IgD-negative memory B cell (primary cell): ENCODE results near the gene GEN1. TPM values are rescaled to one million over a fixed set of nuclear protein-coding genes. Genes with fewer than 3 reads are reported as not detected.

Experiments
- H3K27ac Mint-ChIP-seq, 3 donors: one replicate each; pipeline ENCODE4 v1.8.0; 2020 to 2022; ENCODE audit warnings: mild to moderate bottlenecking in 3 of 3, mixed read lengths in 3 of 3, moderate library complexity in 1 of 3
- H3K27me3 Mint-ChIP-seq: one replicate; pipeline ENCODE4 v1.8.0; 2021; ENCODE audit warnings: mixed read lengths
- H3K36me3 Mint-ChIP-seq: one replicate; pipeline ENCODE4 v1.8.0; 2020; ENCODE audit warnings: mild to moderate bottlenecking, mixed read lengths
- H3K4me1 Mint-ChIP-seq, 3 donors: one replicate each; pipeline ENCODE4 v1.8.0; 2020 to 2022; ENCODE audit warnings: mixed read lengths in 3 of 3, mild to moderate bottlenecking in 1 of 3
- H3K4me3 Mint-ChIP-seq, 4 donors: one replicate each; pipeline ENCODE4 v1.8.0; 2020 to 2022; ENCODE audit warnings: mild to moderate bottlenecking in 4 of 4, mixed read lengths in 4 of 4, moderate library complexity in 3 of 4
- H3K9me3 Mint-ChIP-seq, 3 donors: one replicate each; pipeline ENCODE4 v1.8.0; 2020 to 2021; ENCODE audit warnings: mixed read lengths in 3 of 3, mild to moderate bottlenecking in 1 of 3
- polyA plus RNA-seq: library from polyadenylated mRNA; unstranded; fragments of 300-500 nt; fragmentation: Illumina TruSeq; gene quantifications from one replicate; pipeline ENCODE4 v1.2.3, GENCODE V29; 2021

The GEN1 gene
- polyA plus RNA-seq, 1 donor from 2014 or later = 3.2 TPM

DNA sequence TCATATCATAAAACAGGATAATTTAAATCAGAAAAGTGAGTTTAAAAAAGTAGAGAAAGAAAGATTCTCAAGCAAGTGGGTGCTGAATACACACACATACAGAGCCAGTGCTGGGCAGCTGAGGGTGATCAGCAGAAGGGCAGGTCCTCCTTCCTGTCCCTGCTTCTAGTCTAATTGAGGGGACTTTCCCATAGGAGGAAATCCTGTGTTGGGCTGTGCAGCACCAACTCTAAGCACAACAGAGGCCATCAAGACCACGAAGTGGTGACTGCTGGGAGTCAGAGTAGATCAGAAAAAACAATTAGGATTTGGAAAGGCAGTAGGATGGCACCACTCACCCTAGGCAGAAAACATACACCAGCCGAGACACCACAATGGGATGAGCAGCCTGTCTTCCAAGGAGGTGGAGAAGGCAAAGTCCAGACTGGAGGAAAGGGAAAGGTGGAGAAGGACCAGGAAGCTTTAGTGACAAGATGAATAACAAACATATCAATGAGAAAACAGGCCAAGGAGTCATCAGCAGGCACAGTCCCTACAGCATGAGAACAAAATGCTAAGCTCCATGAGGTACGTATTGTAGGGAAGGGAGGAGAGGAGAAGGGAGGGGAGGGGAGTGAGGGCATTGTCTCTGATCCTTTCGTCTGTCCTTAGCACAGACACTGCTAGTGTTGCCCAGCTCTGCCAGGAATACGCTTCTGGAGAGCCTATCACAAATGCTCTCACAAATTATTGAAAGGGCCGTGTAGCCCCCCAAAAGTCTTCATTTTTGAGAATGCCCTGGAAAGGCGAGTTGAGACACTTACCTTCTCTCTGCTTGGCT, 45.6 kb downstream of the GEN1 start:
- Mint-ChIP-seq H3K4me1 (peaks cover 23 to 28% (median 26%) of the 10 kb centered on the region in 3 donors), H3K4me3 (no peak overlapping the region), H3K27ac (no peak overlapping the region), H3K27me3 (no peaks in the 10 kb centered on the region), H3K9me3 (no peaks in the 10 kb centered on the region), H3K36me3 (peaks cover 1% of the 10 kb centered on the region)

DNA sequence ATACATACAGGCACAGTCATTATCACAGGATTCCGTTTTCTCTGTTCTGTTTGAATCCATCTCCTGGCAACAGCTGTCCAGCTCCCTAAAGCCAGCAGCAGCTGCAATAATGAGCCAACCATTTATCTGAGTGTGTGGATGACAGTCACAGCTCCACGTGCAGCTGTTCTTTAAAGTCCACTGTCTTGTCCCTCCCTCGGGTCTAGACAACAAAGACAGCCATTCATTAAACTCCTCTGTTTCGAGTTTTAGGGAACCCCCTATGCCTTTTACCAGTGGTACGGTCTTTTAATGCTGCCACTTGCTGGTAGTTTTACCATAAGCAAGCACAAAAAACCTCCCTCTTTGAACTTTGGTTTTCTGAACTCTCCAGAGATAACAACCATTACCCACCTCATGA, 46.3 kb downstream of the GEN1 start:
- peaks cover 1% of the 10 kb centered on the region for H3K36me3 Mint-ChIP-seq
- peaks cover 30 to 34% (median 32%) of the 10 kb centered on the region in 3 donors for H3K4me1 Mint-ChIP-seq
- H3K27me3 Mint-ChIP-seq = no peaks in the 10 kb centered on the region
- H3K27ac Mint-ChIP-seq = no peak overlapping the region
- no peak overlapping the region for H3K4me3 Mint-ChIP-seq
- no peaks in the 10 kb centered on the region for H3K9me3 Mint-ChIP-seq

DNA sequence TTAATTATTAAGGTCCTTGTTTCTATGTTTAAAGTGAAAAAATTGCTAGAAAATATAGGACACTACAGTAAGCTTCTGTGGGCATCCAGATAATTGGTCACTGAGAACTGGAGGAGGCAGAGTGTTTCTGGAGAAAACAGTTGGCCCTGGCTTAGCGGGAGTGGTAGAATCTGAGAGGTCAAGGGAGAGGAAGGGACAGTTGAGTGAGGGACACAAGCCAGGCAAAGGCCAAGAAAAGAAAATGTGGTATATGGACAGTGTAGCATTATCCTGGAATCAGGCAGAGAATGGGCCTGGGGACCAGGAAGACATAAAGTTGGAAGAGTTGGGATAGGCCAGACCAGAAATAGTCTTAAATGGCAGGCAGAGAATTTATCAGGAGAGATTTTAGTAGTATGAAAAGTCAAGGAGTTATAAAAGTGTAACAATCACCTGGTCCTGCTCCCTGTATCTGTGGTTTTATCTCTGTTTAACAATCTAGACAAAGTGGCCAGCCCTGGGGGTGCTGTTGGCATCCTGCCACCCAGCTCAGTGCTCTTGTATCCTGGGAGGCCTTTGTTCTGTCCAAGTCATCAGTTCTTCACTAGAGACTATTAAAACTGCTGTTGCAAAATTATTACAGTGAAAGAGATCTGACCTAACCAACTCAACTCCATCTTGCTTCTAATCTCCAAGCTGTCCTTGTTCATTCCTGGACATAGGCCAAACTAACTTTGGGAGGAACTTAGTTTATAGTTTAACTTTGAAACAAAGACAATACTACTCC, 46.9 kb downstream of the GEN1 start:
- H3K4me1 Mint-ChIP-seq = peaks cover 36 to 38% (median 38%) of the 10 kb centered on the region in 3 donors
- peaks cover 1% of the 10 kb centered on the region for H3K36me3 Mint-ChIP-seq
- no peaks in the 10 kb centered on the region for H3K9me3 Mint-ChIP-seq
- no peaks in the 10 kb centered on the region for H3K27me3 Mint-ChIP-seq
- H3K4me3 Mint-ChIP-seq = no peak overlapping the region
- no peak overlapping the region for H3K27ac Mint-ChIP-seq

DNA sequence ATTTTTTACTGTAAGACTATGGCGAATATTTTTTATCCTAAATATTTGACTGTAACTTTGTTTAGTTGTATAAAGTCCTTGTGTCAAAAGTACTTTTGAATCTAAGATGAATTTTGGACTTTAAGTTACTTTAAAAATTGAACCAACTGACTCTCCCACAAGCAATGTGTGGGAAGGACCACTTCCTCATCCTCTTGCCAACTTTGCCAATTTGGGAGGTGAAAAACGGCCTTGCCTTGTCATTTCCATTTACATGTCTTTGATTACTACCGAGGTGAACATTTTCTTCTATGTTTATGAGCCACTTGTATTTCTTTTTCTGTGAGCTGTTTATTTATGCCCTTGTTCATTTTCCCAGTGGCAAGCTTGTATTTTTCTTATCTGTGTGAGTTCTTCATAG, 49.6 kb downstream of the GEN1 start:
- peak overlapping the region in 1 of 3 donors; percentile 0 for H3K27ac Mint-ChIP-seq
- peaks cover 41 to 45% (median 44%) of the 10 kb centered on the region in 3 donors for H3K4me1 Mint-ChIP-seq

DNA sequence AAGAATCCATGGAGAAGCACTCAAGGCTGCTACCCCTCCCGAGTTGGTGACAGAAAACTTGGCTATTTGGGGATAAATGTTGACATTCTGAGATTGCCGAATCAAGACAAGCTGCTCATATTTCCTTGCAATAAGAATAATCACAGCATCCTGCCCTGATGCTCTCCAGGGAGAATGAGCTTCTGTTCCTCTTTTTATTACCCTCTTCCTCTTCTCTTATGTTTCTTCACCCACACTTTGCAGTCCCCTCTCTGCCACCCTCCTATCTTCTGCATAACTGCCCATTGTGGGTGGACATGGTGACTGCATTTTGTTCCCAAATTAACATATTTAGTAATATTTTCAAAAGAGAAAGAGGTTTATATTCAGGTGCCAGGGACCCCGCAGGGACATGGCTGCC, 50.4 kb downstream of the GEN1 start:
- H3K4me3 Mint-ChIP-seq = peak overlapping the region in 2 of 4 donors; percentile 89 to 92
- H3K36me3 Mint-ChIP-seq = peaks cover 2% of the 10 kb centered on the region
- H3K4me1 Mint-ChIP-seq = peaks cover 36 to 41% (median 38%) of the 10 kb centered on the region in 3 donors
- no peaks in the 10 kb centered on the region for H3K27me3 Mint-ChIP-seq
- no peaks in the 10 kb centered on the region for H3K9me3 Mint-ChIP-seq
- H3K27ac Mint-ChIP-seq = peak overlapping the region; percentile 0 to 82 (median 70)

More for the DNA sequence above, 49.6 kb downstream of the GEN1 start:
- Mint-ChIP-seq H3K36me3 (peaks cover 2% of the 10 kb centered on the region), H3K9me3 (no peaks in the 10 kb centered on the region), H3K4me3 (peak overlapping the region in 2 of 4 donors; percentile 36 to 92), H3K27me3 (no peaks in the 10 kb centered on the region)

DNA sequence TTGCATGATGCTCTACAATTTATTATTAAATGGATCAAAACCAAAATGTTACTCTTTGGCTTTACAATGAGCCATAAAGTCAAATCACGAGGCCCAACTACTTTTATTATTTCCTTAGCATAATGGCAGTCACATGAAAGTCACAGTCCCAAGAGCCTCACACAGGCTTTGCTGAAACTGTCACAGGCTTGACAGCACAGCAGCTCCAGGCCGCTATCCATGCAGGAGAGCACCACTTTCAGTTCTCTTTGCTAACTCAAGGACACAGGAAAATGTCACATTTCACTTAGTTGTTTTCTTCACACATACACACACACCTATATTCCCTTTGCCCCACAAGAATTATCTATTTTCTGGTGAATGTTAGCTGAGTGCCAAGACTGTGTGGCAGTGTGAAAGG, 51.2 kb downstream of the GEN1 start:
- Mint-ChIP-seq H3K9me3 (peaks cover 0 to 2% (median 0%) of the 10 kb centered on the region in 3 donors), H3K27me3 (no peaks in the 10 kb centered on the region), H3K4me3 (peak overlapping the region in 3 of 4 donors; percentile 14 to 92 (median 75)), H3K27ac (peak overlapping the region; percentile 52 to 82 (median 70)), H3K36me3 (peaks cover 2% of the 10 kb centered on the region), H3K4me1 (peaks cover 33 to 40% (median 37%) of the 10 kb centered on the region in 3 donors)

DNA sequence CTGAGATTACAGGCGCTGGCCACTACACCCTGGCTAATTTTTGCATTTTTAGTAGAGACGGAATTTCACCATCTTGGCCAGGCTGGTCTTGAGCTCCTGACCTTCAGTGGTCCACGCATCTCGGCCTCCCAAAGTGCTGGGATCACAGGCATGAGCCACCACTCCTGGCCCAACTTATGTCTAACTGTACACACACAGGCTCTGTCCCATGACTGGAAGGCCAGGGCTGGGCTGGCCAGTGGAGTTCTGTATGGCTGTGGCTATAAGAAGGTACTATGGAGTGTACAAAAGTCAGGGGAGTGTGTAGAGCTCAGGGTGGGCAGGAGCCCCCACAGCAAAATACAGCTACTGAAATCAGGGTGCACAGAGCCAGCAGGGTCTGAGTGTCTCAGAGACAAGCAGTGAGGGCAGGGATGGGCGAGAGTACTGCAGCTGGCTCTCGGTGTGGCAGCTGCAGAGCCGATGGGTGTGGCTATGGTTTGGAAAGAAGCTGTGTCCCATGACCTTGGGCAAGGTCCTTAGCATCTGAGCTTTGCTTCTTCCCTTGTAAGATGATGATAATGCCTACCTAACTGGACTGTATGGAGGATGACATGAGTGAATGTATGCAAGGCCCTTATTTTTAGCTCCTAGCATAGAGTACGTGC, 51.9 kb downstream of the GEN1 start:
- Mint-ChIP-seq H3K36me3 (peaks cover 2% of the 10 kb centered on the region), H3K9me3 (peaks cover 0 to 2% (median 0%) of the 10 kb centered on the region in 3 donors), H3K27me3 (no peaks in the 10 kb centered on the region), H3K27ac (peak overlapping the region in 2 of 3 donors; percentile 52 to 70), H3K4me1 (peaks cover 32 to 40% (median 32%) of the 10 kb centered on the region in 3 donors), H3K4me3 (peak overlapping the region in 3 of 4 donors; percentile 19 to 75 (median 73))

DNA sequence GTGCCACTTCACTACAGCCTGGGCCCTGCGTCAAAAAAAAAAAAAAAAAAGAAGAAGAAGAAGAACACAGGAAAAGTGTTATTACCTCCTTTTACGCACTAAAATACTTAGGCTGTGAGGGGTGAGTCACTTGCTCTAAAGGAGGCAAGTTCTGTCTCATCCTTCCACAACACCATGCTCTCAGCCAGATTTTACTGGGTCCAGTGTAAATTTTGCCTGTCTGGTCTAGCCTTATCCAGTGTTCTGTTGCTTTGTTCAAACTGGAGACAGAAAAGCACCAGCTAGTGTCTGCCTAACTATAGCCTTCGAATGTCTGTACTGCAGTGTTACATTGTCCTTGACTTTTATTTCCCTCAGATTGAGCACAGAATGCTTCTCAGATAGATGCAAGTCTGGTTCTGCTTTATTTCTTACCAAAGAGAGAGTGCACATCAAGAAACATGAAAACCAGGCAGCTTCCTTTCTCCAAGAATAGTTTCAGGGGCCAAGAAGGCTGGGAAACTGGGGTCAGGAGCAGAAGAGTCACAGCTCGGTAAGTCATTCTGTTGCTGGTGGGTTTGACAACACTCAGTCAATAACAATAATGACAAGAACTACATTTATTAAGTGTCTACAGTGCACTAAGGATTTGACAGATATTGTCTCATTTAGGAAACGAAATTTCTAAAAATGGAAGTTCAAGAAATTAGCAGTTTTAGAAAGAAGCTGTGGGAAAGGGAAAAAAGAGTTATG, 59.2 kb downstream of the GEN1 start:
- H3K27me3 Mint-ChIP-seq = no peaks in the 10 kb centered on the region
- peaks cover 0 to 2% (median 0%) of the 10 kb centered on the region in 3 donors for H3K9me3 Mint-ChIP-seq
- peaks cover 28 to 36% (median 29%) of the 10 kb centered on the region in 3 donors for H3K4me1 Mint-ChIP-seq
- H3K27ac Mint-ChIP-seq = peak overlapping the region; percentile 60 to 93 (median 65)
- H3K4me3 Mint-ChIP-seq = peak overlapping the region; percentile 42 to 89 (median 67)
- H3K36me3 Mint-ChIP-seq = no peaks in the 10 kb centered on the region

DNA sequence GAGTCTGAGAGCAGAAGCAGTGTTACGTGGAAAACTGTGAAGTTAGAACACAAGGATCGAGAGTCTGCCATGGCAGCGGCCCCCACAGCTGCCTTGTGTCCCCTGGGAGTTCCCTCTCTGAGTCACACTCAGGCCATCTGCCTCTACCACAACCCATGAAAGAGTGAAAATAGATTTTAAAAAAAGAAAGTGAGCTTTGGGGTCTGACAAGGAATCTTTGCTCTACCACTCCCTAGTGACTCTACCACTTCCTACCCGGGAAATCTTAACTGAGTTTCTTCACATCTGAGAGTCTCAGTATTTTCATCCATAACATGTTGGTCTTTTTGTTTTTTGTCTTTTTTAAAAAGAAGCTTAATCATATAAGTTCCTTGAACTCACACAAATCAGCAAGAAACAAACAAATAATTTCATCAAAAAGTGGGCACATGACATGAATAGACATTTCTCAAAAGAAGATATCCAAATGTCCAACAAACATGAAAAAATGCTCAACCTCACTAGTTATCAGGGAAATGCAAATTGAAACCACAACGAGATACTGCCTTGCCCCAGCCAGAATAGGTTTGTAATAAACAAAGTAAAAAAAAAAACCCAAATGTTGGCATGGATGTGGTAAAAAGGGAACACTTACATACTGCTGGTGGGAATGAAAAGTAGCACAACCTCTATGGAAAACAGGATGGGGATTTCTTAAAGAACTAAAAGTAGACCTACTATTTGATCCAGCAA, 60.0 kb downstream of the GEN1 start:
- peak overlapping the region; percentile 60 to 93 (median 65) for H3K27ac Mint-ChIP-seq
- H3K27me3 Mint-ChIP-seq = no peaks in the 10 kb centered on the region
- peak overlapping the region; percentile 42 to 89 (median 67) for H3K4me3 Mint-ChIP-seq
- H3K4me1 Mint-ChIP-seq = peaks cover 28 to 36% (median 29%) of the 10 kb centered on the region in 3 donors
- no peaks in the 10 kb centered on the region for H3K36me3 Mint-ChIP-seq
- H3K9me3 Mint-ChIP-seq = peaks cover 0 to 2% (median 0%) of the 10 kb centered on the region in 3 donors

DNA sequence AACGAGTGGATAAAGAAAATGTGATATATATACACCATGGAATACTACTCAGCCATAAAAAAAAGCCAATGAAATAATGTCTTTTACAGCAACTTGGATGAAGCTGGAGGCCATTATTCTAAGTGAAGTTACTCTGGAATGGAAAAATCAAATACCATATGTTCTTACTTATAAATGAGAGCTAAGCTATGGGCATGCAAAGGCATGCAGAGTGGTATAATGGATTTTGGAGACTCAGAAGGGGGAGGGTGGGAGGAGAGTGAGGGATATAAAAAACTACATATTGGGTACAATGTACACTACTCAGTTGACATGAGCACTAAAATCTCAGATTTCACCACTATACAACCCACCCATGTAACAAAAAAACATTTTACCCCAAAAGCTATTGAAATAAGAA, 60.7 kb downstream of the GEN1 start:
- Mint-ChIP-seq H3K4me1 (peaks cover 28 to 35% (median 29%) of the 10 kb centered on the region in 3 donors), H3K36me3 (no peaks in the 10 kb centered on the region), H3K4me3 (peak overlapping the region in 1 of 4 donors; percentile 81), H3K27me3 (no peaks in the 10 kb centered on the region), H3K27ac (peak overlapping the region in 2 of 3 donors; percentile 60 to 65), H3K9me3 (peaks cover 0 to under 1% (median 0%) of the 10 kb centered on the region in 3 donors)

DNA sequence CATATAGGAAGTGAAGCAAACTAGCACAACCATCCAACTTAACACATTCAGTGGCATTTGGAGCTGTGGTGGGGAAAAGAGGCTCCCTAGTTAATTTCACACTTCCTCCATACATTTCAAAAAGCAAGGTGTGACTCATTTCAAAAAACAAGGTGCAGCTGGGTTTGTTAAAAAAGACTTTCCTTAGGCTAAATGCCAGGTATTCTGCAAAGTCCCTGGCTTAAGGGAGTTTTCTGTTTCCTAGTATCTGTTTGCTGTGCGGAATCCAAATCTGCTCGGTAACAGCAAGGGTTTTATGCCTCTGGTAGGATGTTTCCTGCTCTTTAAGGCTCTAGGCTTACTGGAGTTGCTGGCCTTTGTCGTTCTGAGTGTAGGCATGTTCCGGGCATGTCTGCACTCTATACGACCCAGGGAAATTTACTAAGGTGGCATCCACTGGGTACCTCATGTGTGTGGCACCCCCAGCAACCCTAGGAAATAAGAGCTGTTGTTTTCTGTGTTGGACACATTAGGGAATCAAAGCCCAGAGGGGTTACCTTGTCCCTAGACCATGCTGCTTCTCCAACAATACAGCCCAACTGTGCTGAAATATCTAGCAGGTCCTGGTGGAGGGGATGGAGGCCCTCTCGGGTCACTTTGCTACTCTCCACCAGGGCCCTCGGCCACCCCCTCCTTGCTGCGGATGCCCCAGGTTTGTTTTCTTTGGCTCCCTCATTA, 61.7 kb downstream of the GEN1 start:
- Mint-ChIP-seq H3K27me3 (no peaks in the 10 kb centered on the region), H3K27ac (no peak overlapping the region), H3K4me1 (peaks cover 28 to 34% (median 29%) of the 10 kb centered on the region in 3 donors), H3K4me3 (no peak overlapping the region), H3K9me3 (no peaks in the 10 kb centered on the region), H3K36me3 (no peaks in the 10 kb centered on the region)

DNA sequence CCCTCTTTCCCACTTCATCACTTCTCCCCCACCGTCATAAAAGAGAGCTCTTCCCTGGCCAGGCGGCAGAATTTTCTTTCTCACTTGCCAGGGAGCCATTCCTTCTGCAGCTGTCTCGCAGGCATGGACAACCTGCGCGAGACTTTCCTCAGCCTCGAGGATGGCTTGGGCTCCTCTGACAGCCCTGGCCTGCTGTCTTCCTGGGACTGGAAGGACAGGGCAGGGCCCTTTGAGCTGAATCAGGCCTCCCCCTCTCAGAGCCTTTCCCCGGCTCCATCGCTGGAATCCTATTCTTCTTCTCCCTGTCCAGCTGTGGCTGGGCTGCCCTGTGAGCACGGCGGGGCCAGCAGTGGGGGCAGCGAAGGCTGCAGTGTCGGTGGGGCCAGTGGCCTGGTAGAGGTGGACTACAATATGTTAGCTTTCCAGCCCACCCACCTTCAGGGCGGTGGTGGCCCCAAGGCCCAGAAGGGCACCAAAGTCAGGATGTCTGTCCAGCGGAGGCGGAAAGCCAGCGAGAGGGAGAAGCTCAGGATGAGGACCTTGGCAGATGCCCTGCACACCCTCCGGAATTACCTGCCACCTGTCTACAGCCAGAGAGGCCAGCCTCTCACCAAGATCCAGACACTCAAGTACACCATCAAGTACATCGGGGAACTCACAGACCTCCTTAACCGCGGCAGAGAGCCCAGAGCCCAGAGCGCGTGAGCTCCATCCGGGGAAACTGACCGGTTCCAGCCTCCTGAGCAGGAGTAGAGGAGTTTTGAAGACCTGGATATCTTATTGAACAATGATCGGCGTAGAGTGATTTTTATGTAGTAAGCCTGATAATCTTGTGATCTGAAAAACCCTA, 62.7 kb downstream of the GEN1 start, which contains the start of gene MSGN1:
MSGN1 (plus strand) TSS at position 65 of the 850 bp plus-strand sequence; CDS start at position 124, 59 bp downstream.
- H3K36me3 Mint-ChIP-seq = no peaks in the 10 kb centered on the region
- H3K4me3 Mint-ChIP-seq = no peak within 1 kb of the TSS
- no peaks in the 10 kb centered on the region for H3K9me3 Mint-ChIP-seq
- H3K27me3 Mint-ChIP-seq = no peaks in the 10 kb centered on the region
- peaks cover 32 to 35% (median 35%) of the 10 kb centered on the region in 3 donors for H3K4me1 Mint-ChIP-seq
- peak within 1 kb of the TSS in 2 of 3 donors; percentile 3 to 78 for H3K27ac Mint-ChIP-seq
